NCI-H1092 treated with DMSO at 0.1 percent for 48 hours (cell line): ENCODE data around the gene FGF14.

ENCODE experiments used
- DNase-seq: peaks from one replicate; lab custom pipeline; 2025; lab: John Stamatoyannopoulos, UW

The FGF14 gene

DNA sequence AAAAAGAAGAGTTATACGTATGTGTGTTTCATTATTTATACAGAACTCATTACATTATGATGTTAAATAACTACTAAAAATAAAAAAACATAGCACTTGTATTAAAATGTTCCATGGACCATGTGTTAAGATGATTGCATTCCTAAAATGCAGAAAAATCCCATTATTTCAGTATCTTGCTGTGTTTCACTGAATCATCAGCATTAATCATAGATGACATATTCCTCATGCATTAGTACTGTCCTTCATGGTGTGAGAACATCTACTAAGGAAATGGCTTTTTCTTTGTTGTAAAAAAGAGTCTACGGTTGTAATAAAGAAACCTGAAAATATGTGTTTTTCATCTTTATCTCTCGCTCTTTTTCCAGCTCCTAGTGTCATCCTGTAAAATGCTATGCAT is 416.5 kb downstream of the FGF14 start:
- DNase-seq = no peak

DNA sequence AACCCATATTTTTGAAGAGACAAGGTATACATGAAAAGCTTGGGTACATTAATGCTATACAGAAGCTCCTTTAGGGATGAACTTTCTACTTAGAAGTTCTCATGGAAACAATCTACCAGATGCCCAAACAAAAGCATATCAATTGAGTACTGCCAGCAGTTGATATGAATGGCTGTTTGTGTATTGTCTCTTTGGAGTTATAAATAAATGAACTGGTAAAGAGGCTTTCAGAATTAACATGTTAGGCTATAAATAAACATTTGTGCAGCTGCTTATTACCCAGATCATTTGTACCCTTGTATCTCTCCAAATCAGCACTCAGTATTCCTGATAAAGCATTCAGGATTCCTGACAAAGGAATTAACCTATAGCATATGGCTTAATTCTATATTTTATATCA is 418.9 kb downstream of the FGF14 start:
- DNase-seq = peak; percentile 55

DNA sequence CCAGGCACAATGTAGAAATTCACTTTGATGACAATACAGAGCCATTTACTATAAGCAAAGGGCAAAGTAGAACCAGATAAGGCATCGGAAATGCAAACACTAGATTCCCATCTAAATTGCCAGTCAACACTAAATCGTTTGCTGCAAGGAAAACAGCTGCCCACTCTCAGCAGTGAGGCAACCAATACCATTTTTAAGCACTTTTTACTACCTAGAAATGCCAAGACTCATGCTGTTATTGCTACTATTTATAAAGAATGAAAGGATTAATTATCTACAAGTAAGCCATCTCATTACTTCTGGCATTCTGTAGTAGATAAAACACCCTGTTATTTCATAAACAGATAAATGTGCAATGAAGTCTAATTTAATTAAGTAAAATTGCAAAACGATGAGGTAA is 422.0 kb downstream of the FGF14 start:
- peak; percentile 84 for DNase-seq

DNA sequence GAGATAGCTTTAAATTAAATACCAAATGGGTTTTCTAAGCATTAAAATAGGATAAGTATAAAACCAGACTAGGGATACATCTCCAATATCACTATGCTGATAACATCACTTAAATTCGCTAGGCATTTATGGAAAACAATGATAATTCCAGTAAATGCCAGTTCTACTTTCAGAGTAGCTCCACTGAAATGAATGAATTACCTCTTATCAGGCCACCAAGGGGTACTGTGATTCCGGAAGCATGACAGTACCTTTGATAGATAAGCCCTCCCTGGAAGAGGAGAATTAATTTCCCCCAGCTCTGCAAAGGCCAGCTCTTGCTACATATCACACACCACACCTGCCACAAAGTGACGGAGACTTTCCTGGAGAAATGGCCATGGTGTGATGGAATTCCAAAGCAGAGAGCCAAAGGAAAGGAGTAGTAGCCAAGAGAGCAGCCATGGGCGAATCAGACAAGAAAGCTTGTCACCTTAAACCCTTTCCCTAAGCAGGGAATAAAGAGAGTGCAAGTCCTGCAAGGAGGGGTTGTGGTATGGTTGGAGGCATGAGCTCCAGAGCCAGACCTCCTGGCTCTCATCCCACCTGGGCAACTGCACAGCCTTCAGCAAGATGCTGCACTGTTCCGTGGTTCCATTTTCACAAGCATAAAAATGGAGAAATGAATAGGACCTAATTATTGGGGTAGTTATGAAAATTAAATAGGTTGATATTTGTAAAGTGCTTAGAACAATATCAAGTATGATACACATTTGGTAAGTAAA is 423.1 kb downstream of the FGF14 start:
- DNase-seq = peak; percentile 51

DNA sequence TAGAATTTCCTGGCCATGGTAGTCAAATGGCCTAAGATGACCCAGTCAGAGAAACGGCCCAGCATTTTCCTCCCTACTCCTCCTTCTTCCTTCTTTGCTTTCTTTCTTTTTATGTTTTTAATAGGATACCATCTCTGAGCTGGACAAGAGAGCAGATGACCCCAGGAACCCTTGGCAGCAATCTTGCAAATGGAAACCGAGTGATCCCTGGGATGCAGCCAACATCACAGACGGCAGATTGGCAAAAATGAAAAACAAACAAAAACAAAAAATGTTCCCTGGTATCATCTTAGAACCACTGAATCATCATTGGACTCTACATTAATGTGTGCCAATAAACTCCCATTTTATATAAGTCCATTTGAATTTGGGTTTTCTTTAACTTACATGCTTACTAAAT is 424.4 kb downstream of the FGF14 start:
- peak; percentile 83 for DNase-seq

DNA sequence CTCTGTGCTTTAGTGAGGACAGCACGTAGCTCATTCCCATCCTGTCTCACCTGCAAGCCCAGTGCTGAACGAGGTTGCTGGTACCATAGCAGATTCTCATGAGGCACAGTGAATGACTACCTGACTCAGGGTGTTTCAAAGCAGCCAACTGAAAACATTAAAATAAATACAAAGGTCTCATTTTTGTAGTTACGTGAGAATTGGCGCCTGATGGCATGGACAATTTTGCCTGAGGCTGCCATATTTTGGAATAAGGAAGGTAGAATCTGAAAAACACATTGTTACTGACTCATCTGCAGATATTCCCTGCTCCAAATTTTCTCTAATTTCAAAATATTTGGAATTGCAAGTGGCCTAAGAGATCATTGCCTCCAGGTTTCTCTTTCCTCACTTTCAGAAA is 429.7 kb downstream of the FGF14 start:
- no peak for DNase-seq

DNA sequence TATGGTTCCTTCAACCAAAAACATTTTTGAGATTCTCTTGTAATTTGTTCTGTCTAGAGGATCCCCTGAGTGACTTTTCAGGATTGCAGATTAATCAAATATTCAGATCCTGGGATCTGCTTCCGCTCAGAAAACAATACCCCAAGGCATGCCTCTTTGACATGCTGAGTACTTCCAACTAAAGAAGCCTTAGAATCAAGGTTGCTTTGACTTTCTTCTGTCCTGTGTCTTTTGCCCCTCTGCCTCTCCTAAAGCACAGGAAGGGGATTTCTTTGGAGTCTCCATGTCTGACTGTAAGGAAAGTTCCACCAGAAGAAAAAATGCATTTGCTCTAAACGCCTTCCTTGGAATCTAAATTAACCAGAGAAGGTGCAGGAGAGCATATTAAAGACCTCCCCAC is 431.5 kb downstream of the FGF14 start:
- DNase-seq = no peak

DNA sequence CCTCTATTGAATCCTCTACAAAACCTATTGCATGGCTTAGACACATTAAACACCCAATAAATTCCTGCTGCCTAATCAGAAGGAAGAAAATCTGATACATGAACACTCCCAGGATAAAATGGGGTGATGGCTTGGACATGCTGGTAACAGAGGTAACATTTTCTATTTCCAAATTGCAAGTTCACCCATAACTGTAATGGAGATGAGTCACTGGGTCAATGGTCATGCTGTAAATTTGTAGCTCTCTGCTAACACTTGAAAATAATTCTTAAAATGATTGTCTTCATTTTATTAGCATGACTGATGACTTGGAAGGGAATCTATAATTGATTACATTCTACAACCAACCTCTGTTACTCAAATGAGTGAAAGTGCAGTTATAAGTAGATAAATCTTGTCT is 434.1 kb downstream of the FGF14 start:
- DNase-seq = no peak

DNA sequence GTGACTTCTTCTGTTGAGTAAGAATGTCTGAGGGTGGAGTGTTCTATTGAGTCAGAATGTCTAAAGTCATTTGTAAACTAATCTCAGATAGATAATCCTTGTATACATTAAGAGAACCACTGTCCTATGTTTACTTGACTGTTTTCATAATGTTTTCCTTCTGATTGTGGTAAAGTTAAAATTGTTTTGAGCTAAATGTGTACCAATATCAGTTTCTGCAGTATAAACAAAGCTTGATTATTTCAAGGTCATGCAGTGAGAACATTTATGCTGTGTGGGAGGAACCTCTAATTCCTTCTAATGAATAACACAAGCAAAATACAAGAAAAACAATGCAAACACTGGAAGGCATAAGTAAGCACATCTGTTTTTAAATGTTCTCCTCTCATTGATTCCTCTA is 434.6 kb downstream of the FGF14 start:
- no peak for DNase-seq

DNA sequence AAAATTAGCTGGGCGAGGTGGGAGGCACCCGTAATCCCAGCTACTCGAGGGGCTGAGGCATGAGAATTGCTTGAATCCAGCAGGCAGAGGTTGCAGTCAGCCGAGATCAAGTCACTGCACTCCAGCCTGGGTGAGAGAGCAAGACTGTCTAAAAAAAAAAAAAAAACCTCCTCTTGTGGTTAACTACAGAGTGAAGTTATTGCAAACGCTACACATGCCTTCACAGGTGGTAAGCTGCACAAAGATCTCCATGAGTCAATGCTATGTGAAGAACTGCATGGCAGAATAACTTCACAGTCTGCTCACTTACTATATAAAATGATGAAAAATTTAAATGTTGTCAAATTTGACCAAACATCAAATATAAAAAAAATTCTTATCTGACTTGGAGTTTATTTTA is 436.8 kb downstream of the FGF14 start:
- DNase-seq = no peak

DNA sequence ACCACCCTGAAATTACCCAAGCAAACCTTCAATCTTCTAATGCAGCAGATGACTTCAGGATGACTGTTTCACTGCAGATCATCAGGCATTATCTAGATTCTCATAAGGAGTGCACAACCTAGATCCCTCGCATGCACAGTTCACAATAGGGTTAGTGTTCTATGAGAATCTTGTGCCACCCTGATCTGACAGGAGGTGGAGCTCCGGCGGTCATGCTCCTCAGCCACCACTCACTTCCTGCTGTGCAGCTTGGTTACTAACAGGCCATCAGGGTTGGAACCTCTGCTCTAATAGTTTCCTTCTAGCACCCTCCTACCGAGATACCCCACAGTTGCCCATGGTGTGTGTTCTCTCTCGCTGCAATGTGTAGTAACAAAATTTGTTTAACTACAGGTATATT is 442.8 kb downstream of the FGF14 start:
- DNase-seq = no peak

DNA sequence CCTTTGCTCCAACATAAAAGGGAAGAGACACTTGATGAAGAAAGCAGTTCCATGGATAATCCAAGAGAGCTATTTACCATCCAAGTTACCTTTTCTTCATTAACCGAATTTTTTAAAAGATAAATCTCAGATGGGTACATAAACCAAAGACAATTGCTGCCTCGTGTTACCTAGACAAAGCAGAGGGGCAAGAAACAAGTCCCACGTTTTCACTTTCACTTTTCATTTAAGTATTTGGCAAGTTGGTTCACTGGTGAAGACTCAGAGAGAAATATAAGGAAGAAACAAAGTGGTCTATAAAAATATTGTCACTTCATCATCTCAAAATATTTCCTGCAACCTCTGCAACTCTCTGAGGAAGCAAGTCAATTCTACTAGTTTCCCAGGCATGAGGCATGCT is 446.1 kb downstream of the FGF14 start:
- DNase-seq = no peak

DNA sequence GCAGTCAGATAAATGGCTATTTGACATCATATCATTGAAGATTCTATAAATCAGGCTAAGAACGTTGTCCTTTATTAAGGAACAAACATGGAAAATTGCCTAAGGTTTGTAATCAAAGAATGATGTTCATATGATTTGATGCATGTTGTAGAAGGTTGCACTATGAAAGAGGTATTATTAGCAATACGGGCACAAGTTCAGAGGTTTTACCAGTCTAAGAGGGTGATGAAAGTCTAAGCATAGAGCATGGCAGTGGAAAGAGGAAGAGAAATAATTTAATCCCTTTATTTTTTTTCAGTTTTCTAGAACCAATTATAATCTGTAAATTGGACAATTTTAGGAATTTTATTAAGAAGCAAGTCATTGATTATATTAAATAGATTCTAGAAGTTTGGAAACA is 450.7 kb downstream of the FGF14 start:
- no peak for DNase-seq

DNA sequence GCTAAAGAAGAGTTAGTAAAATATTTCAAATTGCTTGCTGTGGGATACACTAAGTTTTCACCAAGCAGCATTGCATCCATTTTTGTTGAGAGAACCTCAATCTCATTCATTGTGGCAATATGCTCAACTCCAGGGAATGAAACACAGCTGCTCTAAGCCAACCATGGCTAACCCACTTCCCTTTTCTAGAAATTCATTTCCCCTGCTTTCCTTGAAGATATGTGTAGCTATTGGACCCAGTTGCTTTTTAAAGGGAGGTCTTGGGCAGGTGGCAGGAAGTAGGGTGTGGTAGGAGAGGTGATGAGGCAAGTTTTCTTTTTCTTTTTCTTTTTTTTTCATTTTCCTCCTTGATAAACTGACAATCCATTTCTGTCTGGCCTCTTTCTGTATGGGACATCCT is 452.2 kb downstream of the FGF14 start:
- no peak for DNase-seq

DNA sequence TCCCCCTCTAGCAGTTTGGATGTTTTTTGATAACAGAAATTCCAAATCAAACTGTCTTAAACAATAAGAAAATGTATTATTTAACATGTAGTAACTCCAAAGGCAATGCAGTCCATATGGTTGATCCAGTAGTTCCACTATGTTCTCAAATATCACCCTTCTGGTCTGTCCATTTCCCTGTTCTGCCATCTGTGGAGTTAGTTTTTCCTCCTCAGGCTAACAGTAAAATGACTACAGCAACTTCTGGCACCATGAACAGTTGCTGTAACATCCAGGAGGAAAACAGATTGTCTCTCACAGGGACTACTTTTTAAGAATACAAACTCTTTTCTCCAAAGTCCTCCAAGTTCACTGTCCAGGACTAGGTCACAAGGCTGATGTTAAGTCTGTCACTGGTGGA is 455.4 kb downstream of the FGF14 start:
- no peak for DNase-seq

DNA sequence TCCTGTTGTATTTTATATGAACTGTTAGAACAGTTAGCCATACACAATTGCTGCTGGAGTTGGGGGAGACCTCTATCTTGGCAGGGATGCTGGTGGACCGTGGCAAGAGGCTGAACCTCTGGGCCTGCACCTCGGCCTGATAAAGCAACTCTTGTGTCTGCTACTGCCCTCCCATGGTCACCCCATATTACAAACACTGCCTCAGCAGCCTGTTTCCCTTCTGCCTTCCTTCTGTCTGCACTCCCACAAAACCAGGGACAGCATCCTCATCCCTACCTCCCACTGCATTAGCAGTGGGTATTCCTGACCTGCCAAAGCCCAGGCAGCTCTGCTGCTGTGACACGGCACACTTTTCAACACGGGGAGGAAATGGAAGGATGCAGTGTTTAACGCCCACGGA is 456.4 kb downstream of the FGF14 start:
- DNase-seq = no peak

DNA sequence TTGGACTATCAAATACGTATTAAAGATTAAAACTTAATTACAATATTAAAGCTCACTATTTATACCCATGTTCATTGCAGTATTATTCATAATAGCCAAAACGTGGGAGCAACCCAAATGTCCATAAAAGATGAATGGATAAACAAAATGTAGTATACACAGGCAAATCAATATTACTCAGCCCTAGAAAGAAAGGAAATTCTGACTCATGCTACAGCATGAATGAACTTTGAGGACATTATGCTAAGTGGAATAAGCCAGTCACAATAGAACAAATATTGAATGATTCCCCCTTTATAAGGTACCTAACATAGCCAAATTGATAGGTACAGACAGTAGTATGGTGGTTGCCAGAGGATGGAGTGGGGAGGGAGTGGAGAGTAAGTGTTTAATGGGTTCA is 457.3 kb downstream of the FGF14 start:
- no peak for DNase-seq

DNA sequence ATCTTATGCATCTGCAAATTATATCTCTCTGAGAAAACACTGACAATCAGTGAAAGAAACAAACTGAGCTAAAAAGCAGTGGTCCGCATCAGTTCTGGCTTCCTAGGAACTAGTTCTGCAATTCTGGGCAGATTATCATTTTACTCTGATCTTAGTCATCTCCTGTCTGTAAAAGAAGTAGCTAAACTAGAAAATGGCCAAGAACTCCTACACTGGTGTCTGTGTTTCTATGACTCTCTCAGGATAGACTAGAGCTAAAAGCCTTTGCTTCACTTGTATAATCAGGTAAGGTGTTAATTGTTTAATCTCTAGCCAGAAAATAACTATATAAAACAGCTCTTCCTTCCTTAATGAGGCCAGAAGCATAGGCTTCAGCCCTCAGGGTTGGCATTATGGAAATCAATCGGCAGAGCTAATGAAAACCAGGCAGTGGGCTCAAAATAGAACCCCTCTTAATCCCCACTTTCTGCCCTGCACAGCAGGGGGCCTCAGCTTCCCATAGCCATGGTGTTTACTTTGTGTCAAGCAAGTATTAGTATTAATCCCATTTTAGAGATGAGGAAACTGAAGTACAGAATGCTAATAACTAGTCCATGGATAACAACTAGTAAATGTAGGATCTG is 459.2 kb downstream of the FGF14 start:
- DNase-seq = peak; percentile 36

DNA sequence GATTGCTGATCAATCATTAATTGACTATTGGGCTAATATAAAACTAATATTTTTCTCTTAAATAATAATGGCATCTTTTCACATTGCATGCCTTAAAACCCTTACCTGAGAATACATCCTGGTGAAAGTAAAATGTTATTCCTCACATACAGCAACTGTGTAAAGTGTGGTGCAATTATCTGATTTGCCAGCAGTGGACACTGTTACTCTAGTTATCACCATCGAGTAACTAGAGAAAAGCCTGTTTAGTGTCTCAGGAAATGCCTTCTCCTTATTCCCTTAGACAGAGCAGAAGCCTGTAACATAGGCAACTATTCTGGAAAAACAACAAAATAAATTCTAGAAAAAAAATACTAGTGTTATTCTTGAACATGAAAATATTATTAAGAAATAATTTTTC is 459.8 kb downstream of the FGF14 start:
- peak; percentile 82 for DNase-seq

DNA sequence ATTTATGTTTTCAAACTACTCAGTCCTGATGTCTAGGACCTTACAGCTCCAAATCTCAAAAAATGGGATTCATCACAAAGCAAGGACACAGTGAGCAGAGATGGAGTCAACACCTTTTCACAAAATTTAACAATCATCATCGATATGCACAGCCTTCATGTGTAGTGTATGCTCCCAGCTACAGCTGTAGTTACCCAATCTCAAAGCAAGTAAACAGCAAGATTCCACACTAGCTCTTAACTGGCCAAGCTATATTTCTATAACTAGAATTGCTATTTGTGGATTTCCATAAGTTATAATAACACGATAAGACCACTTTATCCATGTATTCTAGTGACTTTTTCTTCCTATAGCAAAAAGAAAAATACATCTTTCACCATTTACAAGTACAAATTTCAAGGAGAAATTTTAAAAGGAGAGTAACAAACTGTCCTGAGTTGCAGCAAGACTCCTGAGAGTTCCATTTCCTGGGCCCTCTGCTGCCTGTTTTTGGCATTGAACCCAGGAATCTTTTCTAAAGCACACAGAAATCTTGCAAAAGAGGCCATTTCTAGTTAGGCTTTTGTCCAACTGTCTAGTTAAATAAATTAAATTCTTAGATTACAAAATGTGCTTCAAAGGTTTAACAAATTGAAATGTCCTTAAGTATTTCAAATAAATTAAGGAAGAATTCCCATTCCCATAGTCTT is 460.6 kb downstream of the FGF14 start:
- DNase-seq = peak; percentile 18

DNA sequence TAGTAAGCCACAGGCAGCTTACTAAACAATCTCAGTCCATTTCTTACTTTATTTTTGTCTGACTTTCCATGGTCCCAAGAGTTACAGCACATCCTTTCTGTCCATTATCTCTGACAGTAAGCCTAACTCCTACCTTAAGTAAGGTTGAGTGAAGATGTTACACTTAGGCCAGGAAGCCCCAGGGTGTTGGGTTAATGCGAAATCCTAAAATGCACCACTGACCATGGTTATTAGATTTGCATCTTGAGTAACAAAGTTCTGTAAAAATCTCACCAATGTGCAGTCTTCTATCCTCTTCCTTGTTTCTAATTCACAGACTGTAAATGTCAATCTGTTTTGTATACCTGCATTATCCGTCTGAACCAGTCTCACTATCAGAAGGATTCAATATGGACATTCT is 462.5 kb downstream of the FGF14 start:
- no peak for DNase-seq

DNA sequence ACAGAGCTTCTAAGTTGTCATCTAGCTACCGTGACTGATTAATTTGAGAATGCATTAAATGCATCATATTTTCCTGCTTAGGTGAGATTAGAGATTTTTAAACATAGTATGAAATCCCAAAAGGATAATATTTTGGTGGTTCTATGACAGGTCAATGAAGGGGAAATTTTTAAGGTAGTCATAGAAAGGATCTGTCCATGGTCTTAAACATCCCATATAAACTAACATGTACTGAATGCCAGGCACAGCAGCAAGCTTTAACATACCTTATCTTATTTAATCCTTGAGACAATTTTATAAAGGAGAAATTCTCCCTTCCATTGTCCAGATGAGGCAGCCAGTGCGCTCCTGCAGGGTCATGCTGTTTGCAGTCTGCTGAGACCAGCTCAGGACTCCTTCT is 466.0 kb downstream of the FGF14 start:
- DNase-seq = no peak

DNA sequence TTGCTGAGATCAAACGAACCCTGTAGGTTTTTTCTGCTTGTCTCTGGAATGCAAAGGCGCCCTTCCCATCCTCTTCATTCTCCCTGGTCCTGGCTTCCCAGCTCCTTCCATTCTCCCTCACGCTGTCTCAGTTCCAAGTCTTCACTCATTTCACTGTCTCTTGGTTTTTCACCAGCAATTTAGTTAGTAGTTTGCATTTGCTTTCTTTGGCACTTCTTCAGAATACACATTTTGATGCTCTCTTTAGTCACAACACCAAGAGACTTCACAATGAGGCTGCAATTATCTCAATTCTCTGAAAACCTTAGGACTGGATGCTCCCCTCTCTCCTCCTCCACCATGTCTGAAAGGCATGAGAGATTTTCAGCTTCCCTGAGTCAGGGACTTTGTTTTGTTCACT is 470.7 kb downstream of the FGF14 start:
- no peak for DNase-seq

DNA sequence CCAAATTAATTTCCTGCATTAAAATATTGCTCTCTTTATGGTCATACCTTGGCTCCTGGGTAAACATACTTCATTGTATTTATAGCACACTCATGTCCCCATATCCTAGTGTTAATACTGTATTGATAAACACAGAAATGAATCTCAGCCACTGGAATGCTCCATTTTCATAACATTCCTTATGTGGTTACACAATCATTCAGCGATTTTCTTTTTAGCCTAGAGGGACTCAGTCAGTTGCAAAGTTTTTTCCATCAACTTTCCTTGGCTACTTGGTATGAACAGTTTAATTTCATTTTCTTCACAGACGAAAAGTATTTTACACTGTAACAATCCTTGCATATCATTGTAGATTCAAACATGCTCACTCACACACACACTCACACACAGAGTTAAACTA is 471.5 kb downstream of the FGF14 start:
- no peak for DNase-seq
